ENCODE data around the gene TRIM66. TPM values are rescaled to one million over a fixed set of nuclear protein-coding genes. Genes with fewer than 3 reads are reported as not detected.

The TRIM66 gene
- polyA plus RNA-seq, 3 donors, result 0.04 to 12.0 (median 0.47) TPM

- Histone ChIP-seq H3K4me1 (ENCODE audit: control insufficient read depth in 1 of 2, insufficient read depth in 2 of 2, low read length in 2 of 2) (peaks cover 15 to 22% of the 10 kb centered on the region in 2 donors), H3K4me2 (replicated peaks; ENCODE audit: extremely low read depth, low read length, poor library complexity, severe bottlenecking) (peak overlapping the region; percentile 98), H3K79me2 (ENCODE audit: insufficient read depth, low read length) (peaks cover 16% of the 10 kb centered on the region), H2AFZ (ENCODE audit: insufficient read depth, low read depth, low read length, poor library complexity, severe bottlenecking) (no peak overlapping the region), H3K4me3 (replicated peaks in 1 of 3; ENCODE audit: low read depth in 2 of 3, low read length in 3 of 3) (peak overlapping the region in 1 of 3 experiments; percentile 85), H3K9ac (ENCODE audit: insufficient read depth, low read length, poor library complexity, severe bottlenecking) (no peak overlapping the region), H4K20me1 (ENCODE audit: insufficient read depth, low read length) (peaks cover 7% of the 10 kb centered on the region), H3K27me3 (ENCODE audit: control insufficient read depth in 2 of 2, insufficient read depth in 2 of 2, low read length in 2 of 2) (no peaks in the 10 kb centered on the region), H3K27ac (ENCODE audit: low read depth in 1 of 2, low read length in 2 of 2) (no peak overlapping the region), H3K9me3 (replicated peaks in 1 of 2; ENCODE audit: control insufficient read depth in 1 of 2, insufficient read depth in 1 of 2, low read length in 2 of 2) (no peaks in the 10 kb centered on the region), H3K36me3 (replicated peaks in 1 of 2; ENCODE audit: control insufficient read depth in 1 of 2, insufficient read depth in 2 of 2, low read length in 2 of 2) (peaks cover 17 to 24% of the 10 kb centered on the region in 2 donors)
- Mint-ChIP-seq H3K27me3 (ENCODE audit: low read depth in 3 of 3) (no peaks in the 10 kb centered on the region), H3K9me3 (no peaks in the 10 kb centered on the region), H3K4me3 (peak overlapping the region; percentile 96 to 98), H3K36me3 (peaks cover 26 to 29% of the 10 kb centered on the region in 2 donors), H3K4me1 (peaks cover 20% of the 10 kb centered on the region), H3K27ac (peak overlapping the region in 5 of 7 donors; percentile 9 to 96 (median 52))
- no peak for DNase-seq
- no peak for TF ChIP-seq CTCF (IDR thresholded peaks at IDR 0.05)
- 66% methylated on average over 6 of the region's 8 CpGs for WGBS (ENCODE audit: insufficient coverage)
- intact Hi-C loops (cut with micrococcal nuclease), result loop anchor here (5.0 to 10.0 kb wide), 4 partner anchors 355 to 705 kb away; partner anchors contain the start of genes EIF3F (in 2 of the 2) and TMEM41B (in 1 of the 2)
Measured at GRCh38 chr11:8689726-8690255, 7.3 kb upstream of the TRIM66 start.

- peak overlapping the region; percentile 77 for H2AFZ ChIP-seq (ENCODE audit: insufficient read depth, low read depth, low read length, poor library complexity, severe bottlenecking)
- Mint-ChIP-seq H3K4me1 (peaks cover 31% of the 10 kb centered on the region), H3K9me3 (no peaks in the 10 kb centered on the region)
Measured at GRCh38 chr11:8688414-8689362, 6.2 kb upstream of the TRIM66 start.

More at GRCh38 chr11:8688414-8689362, 6.2 kb upstream of the TRIM66 start:
- TF ChIP-seq CTCF (IDR thresholded peaks at IDR 0.05), result no peak
- DNase-seq, result peak; percentile 94 to 96 (median 94)
- H3K9ac ChIP-seq (ENCODE audit: insufficient read depth, low read length, poor library complexity, severe bottlenecking), result peak overlapping the region; percentile 71
- H3K4me3 ChIP-seq (replicated peaks in 1 of 3; ENCODE audit: low read depth in 2 of 3, low read length in 3 of 3), result peak overlapping the region; percentile 60 to 85 (median 73)
- intact Hi-C loops (cut with micrococcal nuclease), result loop anchor here (5.0 to 10.0 kb wide), 4 partner anchors 354 to 704 kb away; partner anchors contain the start of genes EIF3F (in 2 of the 2) and TMEM41B (in 1 of the 2)
- H3K4me1 ChIP-seq (ENCODE audit: control insufficient read depth in 1 of 2, insufficient read depth in 2 of 2, low read length in 2 of 2), result peaks cover 22 to 31% of the 10 kb centered on the region in 2 donors
- H3K36me3 Mint-ChIP-seq, result peaks cover 35 to 36% of the 10 kb centered on the region in 2 donors
- no peaks in the 10 kb centered on the region for H3K27me3 ChIP-seq (ENCODE audit: control insufficient read depth in 2 of 2, insufficient read depth in 2 of 2, low read length in 2 of 2)
- H4K20me1 ChIP-seq (ENCODE audit: insufficient read depth, low read length), result peaks cover 12% of the 10 kb centered on the region
- 4% methylated on average over 52 of the region's 56 CpGs for WGBS (ENCODE audit: insufficient coverage)
- H3K79me2 ChIP-seq (ENCODE audit: insufficient read depth, low read length), result peaks cover 27% of the 10 kb centered on the region
- peak overlapping the region; percentile 98 for H3K4me2 ChIP-seq (replicated peaks; ENCODE audit: extremely low read depth, low read length, poor library complexity, severe bottlenecking)
- H3K9me3 ChIP-seq (replicated peaks in 1 of 2; ENCODE audit: control insufficient read depth in 1 of 2, insufficient read depth in 1 of 2, low read length in 2 of 2), result no peaks in the 10 kb centered on the region
- H3K27ac ChIP-seq (ENCODE audit: low read depth in 1 of 2, low read length in 2 of 2), result peak overlapping the region; percentile 69 to 86
- H3K27ac Mint-ChIP-seq, result peak overlapping the region; percentile 92 to 96 (median 95)
- peaks cover 27 to 35% of the 10 kb centered on the region in 2 donors for H3K36me3 ChIP-seq (replicated peaks in 1 of 2; ENCODE audit: control insufficient read depth in 1 of 2, insufficient read depth in 2 of 2, low read length in 2 of 2)
- no peaks in the 10 kb centered on the region for H3K27me3 Mint-ChIP-seq (ENCODE audit: low read depth in 3 of 3)
- H3K4me3 Mint-ChIP-seq, result peak overlapping the region; percentile 96 to 98
